AG09309 (cell line): ENCODE data around the gene VASH1.

ENCODE experiments used
- DNase-seq: peaks from one replicate; pipeline ENCODE4 v3.0.0-alpha.2; 2010; ENCODE audit warnings: low read depth
- H3K4me3 ChIP-seq: 2 replicates; pipeline ENCODE4 v1.5.1; 2011; ENCODE audit warnings: mild to moderate bottlenecking, low read depth, low read length, moderate library complexity; ENCODE audit not compliant: control insufficient read depth
- CTCF ChIP-seq: IDR thresholded peaks from 2 replicates; pipeline ENCODE4 v1.5.1; 2011; ENCODE audit warnings: mild to moderate bottlenecking, low read depth, low read length, inconsistent platforms; ENCODE audit not compliant: insufficient read depth, control insufficient read depth; ENCODE audit errors: missing control alignments

The VASH1 gene

GRCh38 chr14:76812093-76812421 is 50.8 kb downstream of the VASH1 start:
- H3K4me3 ChIP-seq, result peak overlapping the region; percentile 95
- TF ChIP-seq CTCF, result no peak
- no peak for DNase-seq

- TF ChIP-seq CTCF, result no peak
- peak; percentile 53 for DNase-seq
- peak within 1 kb of the TSS; percentile 95 for H3K4me3 ChIP-seq
Observed at GRCh38 chr14:76812422-76813383, 51.4 kb downstream of the VASH1 start, which contains the start of gene ANGEL1. ANGEL1 (minus strand) TSS chr14:76812882; CDS start chr14:76812827, 55 bp downstream.

- TF ChIP-seq CTCF, result no peak
- DNase-seq, result no peak
- H3K4me3 ChIP-seq, result no peak overlapping the region
Observed at GRCh38 chr14:76814726-76815645, 53.7 kb downstream of the VASH1 start.

GRCh38 chr14:76820700-76821099 is 59.4 kb downstream of the VASH1 start:
- DNase-seq, result no peak
- TF ChIP-seq CTCF, result no peak
- no peak overlapping the region for H3K4me3 ChIP-seq

GRCh38 chr14:76826122-76826521 is 64.9 kb downstream of the VASH1 start, which contains the start of gene LRRC74A:
LRRC74A (plus strand) TSS chr14:76826408; CDS start chr14:76826698, 290 bp downstream.
- no peak for TF ChIP-seq CTCF
- H3K4me3 ChIP-seq, result no peak within 1 kb of the TSS
- no peak for DNase-seq

GRCh38 chr14:76827696-76828296 is 66.5 kb downstream of the VASH1 start:
- no peak for TF ChIP-seq CTCF
- DNase-seq, result no peak

More at GRCh38 chr14:76827696-76828296, 66.5 kb downstream of the VASH1 start:
- peak overlapping the region; percentile 20; the same call in 1 of the 2 replicates for H3K4me3 ChIP-seq
